IMR-90 (cell line): ENCODE data around the gene ADAMTS17. TPM values are rescaled to one million over a fixed set of nuclear protein-coding genes. Genes with fewer than 3 reads are reported as not detected.

ENCODE experiments used
- ATAC-seq: fragments of 200-7000 bp; cut with Tn5 transposase; 2 replicates; pipeline ENCODE4 v1.9.1; 2020; ENCODE audit warnings: low read depth, mild to moderate bottlenecking, moderate library complexity
- BruUV-seq: library from RNA; stranded (reverse); fragments of 400-500 nt; replicated peaks from 2 replicates; lab custom pipeline; 2021; lab: Mats Ljungman, UMichigan
- CTCF ChIA-PET: fragments of 300-600 bp; formaldehyde crosslinking; extraction: SDS; loops from one replicate; lab custom pipeline; 2021; ENCODE audit warnings: antibody characterized with exemption; lab: Yijun Ruan, JAX
- POLR2A ChIA-PET: fragments of 300-600 bp; sonication (Branson Sonifier 250); formaldehyde crosslinking; loops from one replicate; lab custom pipeline; 2022; ENCODE audit warnings: antibody characterized with exemption; ENCODE audit not compliant: unreplicated experiment; lab: Charles Lee
- DNase-seq: peaks from one replicate; pipeline ENCODE4 v3.0.0; 2013
- H2AFZ ChIP-seq: replicated peaks from 2 replicates; pipeline ENCODE3; 2013; ENCODE audit warnings: low read length, mild to moderate bottlenecking; ENCODE audit not compliant: poor library complexity
- H2AK5ac ChIP-seq: 2 replicates; pipeline ENCODE4 v1.6.1; 2013; ENCODE audit warnings: low read depth, low read length, inconsistent platforms
- H2AK9ac ChIP-seq: replicated peaks from 2 replicates; pipeline ENCODE3; 2013; ENCODE audit warnings: mild to moderate bottlenecking, low read depth, low read length, moderate library complexity; ENCODE audit not compliant: poor library complexity
- H2BK120ac ChIP-seq: 2 replicates; pipeline ENCODE4 v1.6.1; 2013; ENCODE audit warnings: low read depth, low read length, inconsistent platforms
- H2BK15ac ChIP-seq: 3 replicates; pipeline ENCODE4 v1.6.1; 2013; ENCODE audit warnings: low read depth, low read length, inconsistent platforms
- H2BK20ac ChIP-seq: 2 replicates; pipeline ENCODE4 v1.6.1; 2013; ENCODE audit warnings: low read depth, mild to moderate bottlenecking, inconsistent platforms, low read length, moderate library complexity
- H2BK5ac ChIP-seq: 2 replicates; pipeline ENCODE4 v1.6.1; 2013; ENCODE audit warnings: mild to moderate bottlenecking, low read depth, low read length, inconsistent platforms; ENCODE audit not compliant: poor library complexity, severe bottlenecking
- H3K14ac ChIP-seq: replicated peaks from 2 replicates; pipeline ENCODE4 v1.6.1; 2013; ENCODE audit warnings: low read depth, low read length, inconsistent platforms
- H3K18ac ChIP-seq: 2 replicates; pipeline ENCODE4 v1.6.1; 2013; ENCODE audit warnings: low read depth, low read length, control low read depth
- H3K23ac ChIP-seq: 2 replicates; pipeline ENCODE4 v1.6.1; 2013; ENCODE audit warnings: low read depth, low read length, inconsistent platforms
- H3K27ac ChIP-seq: 2 replicates; pipeline ENCODE4 v1.5.1; 2013; ENCODE audit warnings: mild to moderate bottlenecking, control low read depth, low read length; ENCODE audit not compliant: insufficient read depth
- H3K27me3 ChIP-seq: 2 replicates; pipeline ENCODE4 v1.6.1; 2013; ENCODE audit warnings: low read length; ENCODE audit not compliant: control insufficient read depth, insufficient read depth
- H3K36me3 ChIP-seq: 2 replicates; pipeline ENCODE4 v1.6.1; 2013; ENCODE audit warnings: low read length, mixed read lengths; ENCODE audit not compliant: control insufficient read depth, insufficient read depth
- H3K4ac ChIP-seq: 2 replicates; pipeline ENCODE4 v1.6.1; 2013; ENCODE audit warnings: low read depth, low read length, inconsistent platforms
- H3K4me1 ChIP-seq: 2 replicates; pipeline ENCODE4 v1.6.1; 2013; ENCODE audit warnings: low read length, mixed read lengths; ENCODE audit not compliant: control insufficient read depth, insufficient read depth
- H3K4me2 ChIP-seq: 2 replicates; pipeline ENCODE4 v1.6.1; 2013; ENCODE audit warnings: low read depth, mild to moderate bottlenecking, control low read depth, low read length, moderate library complexity
- H3K4me3 ChIP-seq: 2 replicates; pipeline ENCODE4 v1.5.1; 2013; ENCODE audit warnings: low read depth, mild to moderate bottlenecking, control low read depth, low read length, moderate library complexity; ENCODE audit not compliant: insufficient read depth
- H3K56ac ChIP-seq: 2 replicates; pipeline ENCODE4 v1.6.1; 2013; ENCODE audit warnings: low read length, inconsistent platforms; ENCODE audit not compliant: insufficient read depth; ENCODE audit errors: extremely low read depth
- H3K79me1 ChIP-seq, 2 experiments: 2 replicates each; pipeline ENCODE4 v1.6.1; 2013; ENCODE audit warnings: low read length in 2 of 2, inconsistent platforms in 1 of 2, low read depth in 1 of 2
- H3K9ac ChIP-seq: 2 replicates; pipeline ENCODE4 v1.6.1; 2013; ENCODE audit warnings: low read depth, low read length, control low read depth
- H3K9me1 ChIP-seq: 2 replicates; pipeline ENCODE4 v1.6.1; 2013; ENCODE audit warnings: low read length, inconsistent platforms; ENCODE audit not compliant: insufficient read depth
- H3K9me3 ChIP-seq: 2 replicates; pipeline ENCODE4 v1.6.1; 2013; ENCODE audit warnings: low read length; ENCODE audit not compliant: control insufficient read depth, insufficient read depth
- H4K20me1 ChIP-seq: 2 replicates; pipeline ENCODE4 v1.6.1; 2013; ENCODE audit warnings: low read length, inconsistent platforms; ENCODE audit not compliant: insufficient read depth
- H4K5ac ChIP-seq: 2 replicates; pipeline ENCODE4 v1.6.1; 2013; ENCODE audit warnings: mild to moderate bottlenecking, low read depth, low read length, control low read depth
- H4K8ac ChIP-seq, 2 experiments: 2 replicates each; pipeline ENCODE4 v1.6.1; 2013; ENCODE audit warnings: low read depth in 2 of 2, low read length in 2 of 2, control low read depth in 1 of 2, inconsistent platforms in 1 of 2
- H4K91ac ChIP-seq: 2 replicates; pipeline ENCODE4 v1.6.1; 2013; ENCODE audit warnings: low read depth, low read length, inconsistent platforms; ENCODE audit not compliant: insufficient read depth
- CEBPB ChIP-seq: IDR thresholded peaks from 2 replicates; pipeline ENCODE4 v1.6.1; 2012; ENCODE audit warnings: low read depth, low read length, improper control_type of control experiment
- MAZ ChIP-seq: IDR thresholded peaks from 2 replicates; pipeline ENCODE4 v1.6.1; 2012; ENCODE audit warnings: low read depth, mild to moderate bottlenecking, low read length, improper control_type of control experiment, moderate library complexity, borderline replicate concordance
- NFE2L2 ChIP-seq: fragments of 150-350 bp; IDR thresholded peaks from 2 replicates; pipeline ENCODE4 v1.6.1; 2016; ENCODE audit warnings: low read depth, mild to moderate bottlenecking, low read length
- POLR2A ChIP-seq: IDR thresholded peaks from 2 replicates; pipeline ENCODE4 v1.6.1; 2012; ENCODE audit warnings: mild to moderate bottlenecking, low read depth, low read length
- RCOR1 ChIP-seq: IDR thresholded peaks from 2 replicates; pipeline ENCODE4 v1.6.1; 2012; ENCODE audit warnings: mild to moderate bottlenecking, low read length, improper control_type of control experiment; ENCODE audit not compliant: insufficient replicate concordance
- RFX5 ChIP-seq: IDR thresholded peaks from 2 replicates; pipeline ENCODE4 v1.8.0; 2012; ENCODE audit warnings: low read depth, mild to moderate bottlenecking, low read length, moderate library complexity
- SMC3 ChIP-seq: fragments of 150-350 bp; IDR thresholded peaks from 2 replicates; pipeline ENCODE4 v1.6.1; 2016; ENCODE audit warnings: low read depth, mild to moderate bottlenecking, antibody characterized with exemption, low read length, moderate library complexity
- WGBS, 2 experiments: methylation state at CpG; one replicate each; pipeline versions ENCODE4 v1.1.5 to v1.1.7; 2013; ENCODE audit warnings: missing lambda C conversion rate in 2 of 2; ENCODE audit not compliant: insufficient read length in 1 of 2; ENCODE audit errors: extremely low coverage in 2 of 2; 5-methylcytosine and 5-hydroxymethylcytosine counted together
- dilution Hi-C: fragments of 300-500 bp; cut with HindIII; formaldehyde crosslinking; loops from one replicate; pipeline ENCODE4 v1.14.3; 2018; ENCODE audit warnings: low sequenced_read_pairs; ENCODE audit not compliant: unreplicated experiment
- in situ Hi-C: fragments of 300-500 bp; cut with MboI; formaldehyde crosslinking; loops from 3 replicates; pipeline ENCODE4 v1.14.3; 2019; ENCODE audit warnings: low sequenced_read_pairs, inconsistent platforms, mixed read lengths
- intact Hi-C: fragments of 100-400 bp; cut with micrococcal nuclease; formaldehyde crosslinking; loops from 2 replicates; pipeline ENCODE4 v1.10.0; 2022
- polyA plus RNA-seq, 3 experiments: library from polyadenylated mRNA; depleted of rRNA; stranded (reverse); fragments of >200 nt; gene quantifications; 2 replicates each; pipeline ENCODE4 v1.2.3, GENCODE V29; 2012; ENCODE audit warnings: low replicate concordance in 1 of 3
- total RNA-seq: library from RNA; depleted of rRNA; stranded (reverse); fragments of >200 nt; gene quantifications from 2 replicates; pipeline ENCODE4 v1.2.3, GENCODE V29; 2012
- TF ChIP-seq, protein P1 (sequence below): fragments of 150-350 bp; IDR thresholded peaks from 2 replicates; pipeline ENCODE4 v1.6.1; 2017; ENCODE audit warnings: mild to moderate bottlenecking, antibody characterized with exemption, low read length, low read depth

ADAMTS17 gene
- total and polyA plus RNA-seq, 2 of the 4 experiments (the other 2 are of a cell fraction): 0.03 TPM; not detected in 1

DNA sequence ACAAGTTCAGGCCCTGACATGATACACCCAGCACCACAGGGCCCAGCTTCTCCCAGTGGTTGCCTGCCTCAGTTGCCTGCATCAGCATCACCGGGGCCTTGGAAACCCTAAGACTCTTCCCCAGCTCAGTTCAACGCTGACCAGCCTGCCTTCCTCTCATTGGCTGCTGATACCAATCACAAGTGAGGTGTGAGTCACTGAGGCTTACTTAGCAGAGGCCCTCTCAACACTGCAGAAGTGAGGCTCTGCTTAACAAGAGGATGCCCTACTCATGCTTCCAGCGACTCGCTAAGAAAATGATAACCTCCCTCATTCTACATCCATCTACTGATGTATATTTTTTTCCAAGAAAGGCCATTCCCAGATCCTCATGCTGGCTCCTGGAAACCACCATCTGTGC, 151.9 kb downstream of the ADAMTS17 start:
- DNase-seq (no peak), ATAC-seq (no peak)
- Histone ChIP-seq H4K8ac (no peak overlapping the region), H4K5ac (no peak overlapping the region), H2AK9ac (no peak overlapping the region), H3K18ac (no peak overlapping the region), H2BK20ac (no peak overlapping the region), H3K23ac (no peak overlapping the region), H3K79me1 (no peaks in the 10 kb centered on the region), H3K9me1 (no peaks in the 10 kb centered on the region), H3K9ac (no peak overlapping the region), H3K27me3 (no peaks in the 10 kb centered on the region), H2BK15ac (no peak overlapping the region), H3K4ac (no peak overlapping the region), H3K4me3 (no peak overlapping the region), H3K56ac (no peak overlapping the region), H3K14ac (no peak overlapping the region), H2AK5ac (no peak overlapping the region), H3K9me3 (peaks cover 65% of the 10 kb centered on the region), H3K4me2 (no peak overlapping the region), H4K91ac (no peak overlapping the region), H4K20me1 (no peaks in the 10 kb centered on the region), H3K36me3 (no peaks in the 10 kb centered on the region), H2BK120ac (no peak overlapping the region), H3K27ac (no peak overlapping the region), H2AFZ (no peak overlapping the region), H2BK5ac (no peak overlapping the region), H3K4me1 (no peaks in the 10 kb centered on the region)
- ChIA-PET CTCF (no interaction called here), POLR2A (no interaction called here)
- no TSS peak for BruUV-seq
- TF ChIP-seq RFX5: no peak
- no peak for TF ChIP-seq RCOR1
- TF ChIP-seq SMC3: no peak
- TF ChIP-seq MAZ: no peak
- TF ChIP-seq NFE2L2: no peak
- TF ChIP-seq, protein P1, sequence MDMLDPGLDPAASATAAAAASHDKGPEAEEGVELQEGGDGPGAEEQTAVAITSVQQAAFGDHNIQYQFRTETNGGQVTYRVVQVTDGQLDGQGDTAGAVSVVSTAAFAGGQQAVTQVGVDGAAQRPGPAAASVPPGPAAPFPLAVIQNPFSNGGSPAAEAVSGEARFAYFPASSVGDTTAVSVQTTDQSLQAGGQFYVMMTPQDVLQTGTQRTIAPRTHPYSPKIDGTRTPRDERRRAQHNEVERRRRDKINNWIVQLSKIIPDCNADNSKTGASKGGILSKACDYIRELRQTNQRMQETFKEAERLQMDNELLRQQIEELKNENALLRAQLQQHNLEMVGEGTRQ: no peak
- no peak for TF ChIP-seq POLR2A
- no peak for TF ChIP-seq CEBPB
- intact Hi-C loops: no loop called here
- in situ Hi-C loops: no loop called here
- dilution Hi-C loops: no loop called here
- WGBS, 2 experiments: 83% methylated on average over 2 of the region's 4 CpGs; no CpG with 5 or more reads in 1 of the 2 experiments
